ENCODE results near the gene URM1.

- TF ChIP-seq CTCF (IDR thresholded peaks at IDR 0.05) (no peak), EZH2phosphoT487 (IDR thresholded peaks at IDR 0.05) (no peak), EZH2 (IDR thresholded peaks at IDR 0.05) (no peak)
Observed at GRCh38 chr9:128335161-128335560, 36.0 kb upstream of the URM1 start.
